Measurements from ENCODE around the gene STX17.
"Not testable (repeated sequence)": the region's sequence is repeated elsewhere in the genome, so short reads cannot be mapped to it uniquely, and the experiment has no call there.

STX17 gene

DNA sequence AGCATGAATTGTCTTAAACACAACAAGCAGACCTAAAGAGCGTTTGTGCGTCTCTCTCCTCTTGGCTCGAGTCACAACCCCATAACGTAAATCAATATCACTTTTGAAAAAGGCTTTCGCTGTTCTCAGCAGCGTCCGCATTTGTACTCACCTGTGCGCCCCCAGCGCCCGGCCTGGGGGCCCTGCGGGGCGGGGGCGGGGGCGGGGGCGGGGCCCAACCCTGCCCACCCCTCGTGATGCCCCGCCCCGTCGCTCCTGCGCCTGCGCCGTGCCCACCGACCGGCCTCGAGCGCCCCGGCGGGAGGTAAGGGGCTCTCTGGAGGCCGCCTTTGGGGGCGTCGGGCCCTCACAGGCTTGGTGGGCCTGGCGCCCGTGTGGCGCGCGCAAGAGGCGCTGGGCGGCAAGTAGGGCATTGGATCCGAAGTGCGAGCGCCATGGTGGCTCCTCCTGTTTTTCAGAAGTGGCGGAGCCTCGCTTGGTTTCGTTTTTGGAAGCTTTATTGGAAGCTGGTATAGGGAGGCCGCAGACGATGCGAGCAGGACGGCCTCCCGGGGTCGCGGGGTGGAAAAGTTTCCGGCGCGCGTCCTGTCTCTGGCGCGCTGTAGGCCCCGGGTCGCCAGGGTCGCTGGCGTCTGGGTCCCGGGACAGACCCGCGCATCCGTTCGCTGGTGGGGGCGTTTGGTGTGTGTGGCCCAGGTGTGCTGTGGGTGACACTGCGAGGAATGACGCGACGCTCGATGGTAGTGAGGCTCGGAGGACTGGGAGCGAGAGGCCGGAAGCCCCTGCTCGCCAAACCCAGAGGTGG lies at the start of gene STX17:
Gene STX17, plus strand, starts transcription at position 252 of the 805 bp plus-strand sequence. CDS start 8,586 bp downstream, outside the sequence.
- POLR2A ChIA-PET: interaction anchor here (0.7 to 1.1 kb wide), 3 partner anchors 46 to 685 kb away, joined by 3 to 4 read pairs (median 3); partner anchors contain the start of genes ALG2, NR4A3 and SEC61B
- CTCF ChIA-PET: no interaction called here
- DNase-seq (ENCODE audit: extremely low spot score): peak; percentile 91
- TF ChIP-seq HDGF (IDR thresholded peaks at IDR 0.05; ENCODE audit: borderline replicate concordance) (no peak), L3MBTL2 (conservative IDR thresholded peaks at IDR 0.05) (peak; percentile 62), FOXK2 (IDR thresholded peaks at IDR 0.05) (no peak), FOXM1 (IDR thresholded peaks at IDR 0.05; ENCODE audit: borderline replicate concordance) (no peak)

DNA sequence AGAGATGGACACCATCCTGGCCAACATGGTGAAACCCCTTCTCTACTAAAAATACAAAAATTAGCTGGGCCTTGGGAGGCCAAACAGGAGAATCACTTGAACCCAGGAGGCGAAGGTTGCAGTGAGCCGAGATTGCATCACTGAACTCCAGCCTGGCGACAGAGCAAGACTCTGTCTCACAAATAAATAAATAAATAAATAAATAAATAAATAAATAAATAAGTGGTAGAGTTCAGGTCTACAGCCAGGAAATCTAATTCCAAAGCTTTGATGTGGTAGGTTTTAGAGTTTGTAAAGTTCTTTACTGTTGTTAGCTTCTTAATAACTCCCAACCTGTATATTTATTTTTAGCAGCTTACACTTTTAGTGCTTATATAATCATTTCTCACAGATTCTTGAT lies 48.9 kb upstream of the STX17 start:
- POLR2A ChIA-PET; DNase-seq (ENCODE audit: extremely low spot score): not testable (repeated sequence)
- CTCF ChIA-PET: interaction anchor here (0.5 kb wide), 1 partner anchor 1842 kb away, joined by 5 read pairs; no protein-coding TSS in a partner anchor

GRCh38 chr9:99858087-99858486 lies 48.4 kb upstream of the STX17 start:
- TF ChIP-seq FOXK2 (IDR thresholded peaks at IDR 0.05): no peak
- TF ChIP-seq SP1 (IDR thresholded peaks at IDR 0.05): no peak
- no peak for TF ChIP-seq FOXA1 (IDR thresholded peaks at IDR 0.05)
- no peak for TF ChIP-seq HDGF (IDR thresholded peaks at IDR 0.05; ENCODE audit: borderline replicate concordance)
- TF ChIP-seq ELF4 (IDR thresholded peaks at IDR 0.05): no peak
- TF ChIP-seq ARNT (IDR thresholded peaks at IDR 0.05): no peak
- ChIA-PET CTCF (interaction anchor here (0.5 kb wide), 1 partner anchor 1842 kb away, joined by 5 read pairs; no protein-coding TSS in a partner anchor), POLR2A (no interaction called here)
- DNase-seq (ENCODE audit: extremely low spot score): no peak

GRCh38 chr9:99859243-99859980 lies 47.0 kb upstream of the STX17 start:
- TF ChIP-seq NFRKB (IDR thresholded peaks at IDR 0.05) (no peak), FOXA1 (IDR thresholded peaks at IDR 0.05) (no peak), SP1 (IDR thresholded peaks at IDR 0.05) (no peak), FOXM1 (IDR thresholded peaks at IDR 0.05; ENCODE audit: borderline replicate concordance) (no peak)
- POLR2A ChIA-PET: no interaction called here
- DNase-seq (ENCODE audit: extremely low spot score): no peak
- CTCF ChIA-PET: no interaction called here

- POLR2A ChIA-PET: interaction anchor here (0.9 kb wide), 1 partner anchor 47 kb away, joined by 4 read pairs; no protein-coding TSS in a partner anchor
- TF ChIP-seq CTBP1 (IDR thresholded peaks at IDR 0.05; ENCODE audit: borderline replicate concordance): peak; percentile 43; the same call in 1 of the 2 replicates
- TF ChIP-seq, protein P1, sequence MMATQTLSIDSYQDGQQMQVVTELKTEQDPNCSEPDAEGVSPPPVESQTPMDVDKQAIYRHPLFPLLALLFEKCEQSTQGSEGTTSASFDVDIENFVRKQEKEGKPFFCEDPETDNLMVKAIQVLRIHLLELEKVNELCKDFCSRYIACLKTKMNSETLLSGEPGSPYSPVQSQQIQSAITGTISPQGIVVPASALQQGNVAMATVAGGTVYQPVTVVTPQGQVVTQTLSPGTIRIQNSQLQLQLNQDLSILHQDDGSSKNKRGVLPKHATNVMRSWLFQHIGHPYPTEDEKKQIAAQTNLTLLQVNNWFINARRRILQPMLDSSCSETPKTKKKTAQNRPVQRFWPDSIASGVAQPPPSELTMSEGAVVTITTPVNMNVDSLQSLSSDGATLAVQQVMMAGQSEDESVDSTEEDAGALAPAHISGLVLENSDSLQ (IDR thresholded peaks at IDR 0.05): peak; percentile 58
- no peak for TF ChIP-seq ARNT (IDR thresholded peaks at IDR 0.05)
- CTCF ChIA-PET: no interaction called here
- no peak for DNase-seq (ENCODE audit: extremely low spot score)
Observed at GRCh38 chr9:99860266-99860665, 46.2 kb upstream of the STX17 start.

GRCh38 chr9:99863955-99864354 lies 42.5 kb upstream of the STX17 start:
- no peak for DNase-seq (ENCODE audit: extremely low spot score)
- CTCF ChIA-PET: interaction anchor here (0.6 kb wide), 1 partner anchor 176 kb away, joined by 3 read pairs; no protein-coding TSS in a partner anchor
- no peak for TF ChIP-seq ELF4 (IDR thresholded peaks at IDR 0.05)
- no peak for TF ChIP-seq CTBP1 (IDR thresholded peaks at IDR 0.05; ENCODE audit: borderline replicate concordance)
- TF ChIP-seq FOXK2 (IDR thresholded peaks at IDR 0.05): no peak
- TF ChIP-seq, protein P1 (IDR thresholded peaks at IDR 0.05): no peak
- no peak for TF ChIP-seq BHLHE40 (IDR thresholded peaks at IDR 0.05; ENCODE audit: borderline replicate concordance)
- TF ChIP-seq TARDBP (IDR thresholded peaks at IDR 0.05): no peak
- TF ChIP-seq SP1 (IDR thresholded peaks at IDR 0.05): no peak
- no peak for TF ChIP-seq L3MBTL2 (conservative IDR thresholded peaks at IDR 0.05)
- no peak for TF ChIP-seq ARNT (IDR thresholded peaks at IDR 0.05)
- TF ChIP-seq FOXM1 (IDR thresholded peaks at IDR 0.05; ENCODE audit: borderline replicate concordance): no peak
- no peak for TF ChIP-seq SUZ12 (IDR thresholded peaks at IDR 0.05)
- TF ChIP-seq HDGF (IDR thresholded peaks at IDR 0.05; ENCODE audit: borderline replicate concordance): no peak
- no peak for TF ChIP-seq ZNF384 (IDR thresholded peaks at IDR 0.05)
- TF ChIP-seq NFRKB (IDR thresholded peaks at IDR 0.05): no peak
- POLR2A ChIA-PET: no interaction called here

GRCh38 chr9:99866398-99866797 lies 40.1 kb upstream of the STX17 start:
- ChIA-PET CTCF (no interaction called here), POLR2A (interaction anchor here (1.5 kb wide), 1 partner anchor 45 kb away, joined by 4 read pairs; the partner anchor contains the start of gene NR4A3)
- DNase-seq (ENCODE audit: extremely low spot score): no peak
- TF ChIP-seq HDGF (IDR thresholded peaks at IDR 0.05; ENCODE audit: borderline replicate concordance) (no peak), FOXA1 (IDR thresholded peaks at IDR 0.05) (no peak), NFRKB (IDR thresholded peaks at IDR 0.05) (no peak), L3MBTL2 (conservative IDR thresholded peaks at IDR 0.05) (peak; percentile 47; the same call in 1 of the 2 replicates), SP1 (IDR thresholded peaks at IDR 0.05) (no peak), BHLHE40 (IDR thresholded peaks at IDR 0.05; ENCODE audit: borderline replicate concordance) (no peak), TARDBP (IDR thresholded peaks at IDR 0.05) (no peak)

Data from HEK293T (cell line).